ENCODE results near the gene RASSF1. TPM values are rescaled to one million over a fixed set of nuclear protein-coding genes. Genes with fewer than 3 reads are reported as not detected.

Gene RASSF1
- total and polyA plus RNA-seq, 2 of the 13 experiments (the other 11 are each of a cell fraction or from before 2014, with no cell fraction given): 10.2 to 27.5 TPM

DNA sequence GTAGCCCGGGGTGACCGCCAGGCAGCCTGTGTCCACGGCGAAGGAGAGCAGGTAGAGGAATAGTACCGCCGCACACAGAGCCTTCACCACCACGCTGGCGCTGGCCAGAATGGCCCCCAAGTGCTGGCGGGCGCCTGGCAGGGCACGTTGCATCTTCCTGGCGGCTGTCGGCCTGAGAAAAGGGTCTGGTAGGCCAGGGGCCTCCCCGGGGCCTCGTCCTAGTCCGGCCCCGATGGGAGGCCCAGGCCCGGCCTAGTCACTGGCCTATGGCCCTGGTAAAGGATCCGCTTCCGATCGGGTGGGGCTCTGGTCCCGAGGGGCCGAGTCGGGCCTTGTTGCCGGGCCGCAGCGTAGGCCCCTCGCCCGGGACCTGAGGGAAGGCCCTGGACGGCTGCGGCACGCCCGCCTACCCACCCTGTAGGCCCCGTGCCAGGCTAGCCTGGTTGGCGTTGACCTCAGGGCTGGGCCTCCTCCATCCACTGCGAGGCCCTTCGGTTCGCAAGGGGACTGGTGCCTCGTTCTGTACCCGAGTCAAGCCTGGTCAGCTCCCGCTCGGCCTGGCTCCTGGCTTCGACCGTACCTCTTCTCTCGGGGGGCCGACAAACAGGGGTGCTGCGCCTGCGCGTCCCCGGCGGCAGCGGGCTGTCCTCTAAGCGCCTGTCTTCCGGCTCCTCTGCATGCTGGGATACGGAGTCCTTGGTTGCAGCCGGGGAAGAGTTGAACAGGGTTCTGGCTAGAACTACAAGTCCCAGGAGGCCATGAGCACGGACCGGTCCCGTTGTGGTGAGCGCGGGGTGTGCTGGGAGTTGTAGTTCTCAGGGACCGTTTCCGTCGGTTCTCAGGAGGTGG is 18.5 kb upstream of the RASSF1 start, which contains the start of gene TMEM115 (continued):
- peak; percentile 45 for TF ChIP-seq ZNF883 (CRISPR knock-in tag; IDR thresholded peaks at IDR 0.05; ENCODE audit: not compliant biosample characterization)
- TF ChIP-seq ZNF543 (CRISPR knock-in tag; IDR thresholded peaks at IDR 0.05): peak; percentile 68
- TF ChIP-seq, protein P1, sequence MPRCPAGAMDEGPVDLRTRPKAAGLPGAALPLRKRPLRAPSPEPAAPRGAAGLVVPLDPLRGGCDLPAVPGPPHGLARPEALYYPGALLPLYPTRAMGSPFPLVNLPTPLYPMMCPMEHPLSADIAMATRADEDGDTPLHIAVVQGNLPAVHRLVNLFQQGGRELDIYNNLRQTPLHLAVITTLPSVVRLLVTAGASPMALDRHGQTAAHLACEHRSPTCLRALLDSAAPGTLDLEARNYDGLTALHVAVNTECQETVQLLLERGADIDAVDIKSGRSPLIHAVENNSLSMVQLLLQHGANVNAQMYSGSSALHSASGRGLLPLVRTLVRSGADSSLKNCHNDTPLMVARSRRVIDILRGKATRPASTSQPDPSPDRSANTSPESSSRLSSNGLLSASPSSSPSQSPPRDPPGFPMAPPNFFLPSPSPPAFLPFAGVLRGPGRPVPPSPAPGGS (CRISPR knock-in tag; IDR thresholded peaks at IDR 0.05): peak; percentile 95
- TF ChIP-seq KLF9 (CRISPR knock-in tag; IDR thresholded peaks at IDR 0.05; ENCODE audit: low read depth): no peak
- TF ChIP-seq CCDC6 (CRISPR knock-in tag; IDR thresholded peaks at IDR 0.05): 0 out of 2 replicates have a peak, but pooled peaks have one; percentile 52
- no peak for TF ChIP-seq U2AF2 (IDR thresholded peaks at IDR 0.05; ENCODE audit: low read depth, low read length)
- no peak; the same call in 1 of the 2 replicates for TF ChIP-seq TMF1 (CRISPR knock-in tag; IDR thresholded peaks at IDR 0.05; ENCODE audit: low read depth)
- no peak for TF ChIP-seq SP140L (CRISPR knock-in tag; IDR thresholded peaks at IDR 0.05; ENCODE audit: borderline replicate concordance)
- peak; percentile 69; the same call in 1 of the 2 replicates for TF ChIP-seq MTA1 (CRISPR knock-in tag; IDR thresholded peaks at IDR 0.05; ENCODE audit: borderline replicate concordance)
- TF ChIP-seq ZNF552 (CRISPR knock-in tag; IDR thresholded peaks at IDR 0.05; ENCODE audit: borderline replicate concordance): peak; percentile 87; the same call in 1 of the 2 replicates
- TF ChIP-seq ZNF20 (CRISPR knock-in tag; IDR thresholded peaks at IDR 0.05): no peak
- TF ChIP-seq ARNT (IDR thresholded peaks at IDR 0.05): no peak
- no peak for TF ChIP-seq ZNF839 (CRISPR knock-in tag; IDR thresholded peaks at IDR 0.05; ENCODE audit: borderline replicate concordance)
- TF ChIP-seq ZFP90 (CRISPR knock-in tag; IDR thresholded peaks at IDR 0.05; ENCODE audit: borderline replicate concordance): peak; percentile 82; the same call in 1 of the 2 replicates
- TF ChIP-seq, protein P2, sequence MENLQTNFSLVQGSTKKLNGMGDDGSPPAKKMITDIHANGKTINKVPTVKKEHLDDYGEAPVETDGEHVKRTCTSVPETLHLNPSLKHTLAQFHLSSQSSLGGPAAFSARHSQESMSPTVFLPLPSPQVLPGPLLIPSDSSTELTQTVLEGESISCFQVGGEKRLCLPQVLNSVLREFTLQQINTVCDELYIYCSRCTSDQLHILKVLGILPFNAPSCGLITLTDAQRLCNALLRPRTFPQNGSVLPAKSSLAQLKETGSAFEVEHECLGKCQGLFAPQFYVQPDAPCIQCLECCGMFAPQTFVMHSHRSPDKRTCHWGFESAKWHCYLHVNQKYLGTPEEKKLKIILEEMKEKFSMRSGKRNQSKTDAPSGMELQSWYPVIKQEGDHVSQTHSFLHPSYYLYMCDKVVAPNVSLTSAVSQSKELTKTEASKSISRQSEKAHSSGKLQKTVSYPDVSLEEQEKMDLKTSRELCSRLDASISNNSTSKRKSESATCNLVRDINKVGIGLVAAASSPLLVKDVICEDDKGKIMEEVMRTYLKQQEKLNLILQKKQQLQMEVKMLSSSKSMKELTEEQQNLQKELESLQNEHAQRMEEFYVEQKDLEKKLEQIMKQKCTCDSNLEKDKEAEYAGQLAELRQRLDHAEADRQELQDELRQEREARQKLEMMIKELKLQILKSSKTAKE (CRISPR knock-in tag; IDR thresholded peaks at IDR 0.05; ENCODE audit: borderline replicate concordance): no peak
- TF ChIP-seq SP1 (IDR thresholded peaks at IDR 0.05): no peak
- no peak for TF ChIP-seq SP1 (CRISPR knock-in tag; IDR thresholded peaks at IDR 0.05)
- peak; percentile 50 for TF ChIP-seq ZNF276 (CRISPR knock-in tag; IDR thresholded peaks at IDR 0.05; ENCODE audit: low read depth)
- TF ChIP-seq ZFP41 (CRISPR knock-in tag; IDR thresholded peaks at IDR 0.05; ENCODE audit: borderline replicate concordance): peak; percentile 58; the same call in 1 of the 2 replicates
- TF ChIP-seq GTF3A (CRISPR knock-in tag; conservative IDR thresholded peaks at IDR 0.05): no peak; the same call in 1 of the 2 replicates
- TF ChIP-seq ZSCAN21 (CRISPR knock-in tag; IDR thresholded peaks at IDR 0.05; ENCODE audit: borderline replicate concordance): peak; percentile 77; the same call in 1 of the 2 replicates
- peak; percentile 71; the same call in 1 of the 2 replicates for TF ChIP-seq NFKB2 (CRISPR knock-in tag; IDR thresholded peaks at IDR 0.05; ENCODE audit: borderline replicate concordance)
- peak; percentile 68 for TF ChIP-seq GMEB2 (CRISPR knock-in tag; IDR thresholded peaks at IDR 0.05; ENCODE audit: low read depth)
